PC-3 (cell line): ENCODE data around the gene ZRANB2.

Experiments
- CTCF ChIP-seq: fragments of 300-600 bp; sonication (generic); conservative IDR thresholded peaks from 2 replicates; pipeline ENCODE4 v1.5.1; 2017; ENCODE audit warnings: antibody characterized with exemption, low read depth, mild to moderate bottlenecking, low read length
- EZH2 ChIP-seq: fragments of 300-600 bp; sonication (generic); IDR thresholded peaks from one replicate; pipeline ENCODE4 v1.6.1; 2017; ENCODE audit warnings: antibody characterized with exemption, mild to moderate bottlenecking, low read length; ENCODE audit not compliant: unreplicated experiment

GRCh38 chr1:71027991-71028390 is 52.8 kb downstream of the ZRANB2 start:
- TF ChIP-seq CTCF: no peak
- no peak for TF ChIP-seq EZH2
